ENCODE data around the gene ACSM6. TPM values are rescaled to one million over a fixed set of nuclear protein-coding genes. Genes with fewer than 3 reads are reported as not detected.
A peak's percentile ranks its signal among the peaks of the same experiment; 100 is the strongest.

Gene ACSM6
- polyA plus RNA-seq, 1 of the 3 experiments (the other 2 are of a cell fraction) = not detected

DNA sequence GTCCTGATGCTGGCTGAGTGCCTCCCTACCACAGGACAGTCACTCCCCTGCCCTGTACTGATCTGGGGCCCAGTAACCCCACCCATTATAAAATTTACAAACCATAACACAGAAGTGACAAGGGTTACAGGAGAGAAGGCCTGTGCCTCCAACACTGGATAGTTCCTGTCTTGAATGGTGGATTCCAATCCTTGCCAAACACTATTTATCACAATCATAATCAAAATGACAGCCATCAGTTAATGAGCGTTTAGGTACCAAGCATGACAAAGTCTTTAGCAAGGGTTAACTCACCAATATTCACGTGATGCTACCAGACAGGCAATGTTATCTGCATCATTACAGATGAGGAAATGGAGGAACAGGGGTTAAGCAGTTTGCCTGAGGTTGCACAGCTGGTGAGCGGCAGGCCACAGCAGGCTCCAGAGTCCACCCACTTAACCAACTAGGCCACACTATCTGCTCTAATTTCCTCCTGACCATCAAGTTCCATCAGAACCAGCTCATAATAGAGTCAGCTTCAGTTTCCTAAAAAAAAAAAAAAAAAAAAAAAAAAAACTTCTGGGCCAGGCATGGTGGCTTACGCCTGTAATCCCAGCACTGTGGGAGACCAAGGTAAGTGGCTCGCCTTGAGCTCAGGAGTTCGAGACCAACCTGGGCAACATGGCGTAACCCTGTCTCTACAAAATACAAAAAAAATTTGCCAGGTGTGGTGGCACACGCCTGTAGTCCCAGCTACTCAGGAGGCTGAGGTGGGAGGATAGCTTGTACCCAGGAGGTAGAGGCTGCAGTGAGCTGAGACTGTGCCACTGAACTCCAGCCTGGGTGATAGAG is 82.5 kb downstream of the ACSM6 start:
- Histone ChIP-seq H3K4me2 (peak overlapping the region; percentile 33), H3K4me1 (ENCODE audit: control insufficient read depth in 1 of 2, insufficient read depth in 2 of 2, low read depth in 1 of 2, low read length in 1 of 2) (peaks cover 2 to 37% of the 10 kb centered on the region in 2 experiments; a peak in 2 of 4 replicates), H3K36me3 (replicated peaks in 1 of 2; ENCODE audit: control insufficient read depth in 1 of 2, insufficient read depth in 2 of 2, low read length in 1 of 2) (no peaks in the 10 kb centered on the region), H3K9ac (peak overlapping the region; percentile 42; the same call in 1 of the 2 replicates), H2AFZ (ENCODE audit: low read depth) (no peak overlapping the region), H3K79me2 (ENCODE audit: insufficient read depth) (peaks cover 90% of the 10 kb centered on the region), H4K20me1 (ENCODE audit: insufficient read depth) (no peaks in the 10 kb centered on the region), H3K27ac (ENCODE audit: low read depth in 2 of 2, low read length in 1 of 2) (peak overlapping the region in 1 of 2 experiments; percentile 92; a peak in 2 of 4 replicates), H3F3A (replicated peaks; ENCODE audit: insufficient read depth) (peaks cover 37% of the 10 kb centered on the region), H3K9me3 (no peaks in the 10 kb centered on the region), H3K9me2 (no peaks in the 10 kb centered on the region), H3K4me3 (ENCODE audit: low read depth in 2 of 2, low read length in 1 of 2) (no peak overlapping the region), H3K27me3 (ENCODE audit: insufficient read depth) (no peaks in the 10 kb centered on the region)
- CTCF ChIA-PET = interaction anchor here (0.7 to 2.3 kb wide), 2 partner anchors 13 to 98 kb away, joined by 4 to 7 read pairs; no protein-coding TSS in a partner anchor
- DNase-seq = no peak
- POLR2A ChIA-PET = no interaction called here
- 90% methylated on average over 8 of the region's 8 CpGs for WGBS (ENCODE audit: low lambda C conversion rate)
- no peak for TF ChIP-seq ELF1 (IDR thresholded peaks at IDR 0.05)

DNA sequence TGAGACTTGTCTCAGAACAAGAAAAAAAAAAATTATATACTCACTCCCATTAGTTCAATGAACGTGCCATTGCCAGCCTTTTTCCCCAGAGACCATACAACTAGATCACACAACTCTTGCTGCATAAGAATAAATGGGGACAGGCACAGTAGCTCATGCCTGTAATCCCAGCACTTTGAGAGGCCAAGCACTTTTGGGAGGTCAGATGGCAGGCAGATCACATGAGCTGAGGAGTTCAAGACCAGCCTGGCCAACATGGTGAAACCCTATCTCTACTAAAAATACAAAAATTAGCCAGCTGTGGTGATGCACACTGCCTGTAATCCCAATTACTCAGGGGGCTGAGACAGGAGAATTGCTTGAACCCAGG is 83.1 kb downstream of the ACSM6 start:
- Histone ChIP-seq H4K20me1 (ENCODE audit: insufficient read depth) (no peaks in the 10 kb centered on the region), H3K9ac (no peak overlapping the region), H3K36me3 (replicated peaks in 1 of 2; ENCODE audit: control insufficient read depth in 1 of 2, insufficient read depth in 2 of 2, low read length in 1 of 2) (no peaks in the 10 kb centered on the region), H3K27me3 (ENCODE audit: insufficient read depth) (no peaks in the 10 kb centered on the region), H3K79me2 (ENCODE audit: insufficient read depth) (peaks cover 88% of the 10 kb centered on the region), H3K9me2 (no peaks in the 10 kb centered on the region), H3F3A (replicated peaks; ENCODE audit: insufficient read depth) (peaks cover 37% of the 10 kb centered on the region), H3K4me3 (ENCODE audit: low read depth in 2 of 2, low read length in 1 of 2) (no peak overlapping the region), H2AFZ (ENCODE audit: low read depth) (no peak overlapping the region), H3K27ac (ENCODE audit: low read depth in 2 of 2, low read length in 1 of 2) (peak overlapping the region in 1 of 2 experiments; percentile 92; a peak in 1 of 4 replicates), H3K4me1 (ENCODE audit: control insufficient read depth in 1 of 2, insufficient read depth in 2 of 2, low read depth in 1 of 2, low read length in 1 of 2) (peaks cover 2 to 37% of the 10 kb centered on the region in 2 experiments; a peak in 2 of 4 replicates), H3K4me2 (no peak overlapping the region), H3K9me3 (no peaks in the 10 kb centered on the region)
- CTCF ChIA-PET = interaction anchor here (0.7 to 2.9 kb wide), 3 partner anchors 13 to 97 kb away, joined by 4 to 12 read pairs (median 7); no protein-coding TSS in a partner anchor
- TF ChIP-seq, protein P1, sequence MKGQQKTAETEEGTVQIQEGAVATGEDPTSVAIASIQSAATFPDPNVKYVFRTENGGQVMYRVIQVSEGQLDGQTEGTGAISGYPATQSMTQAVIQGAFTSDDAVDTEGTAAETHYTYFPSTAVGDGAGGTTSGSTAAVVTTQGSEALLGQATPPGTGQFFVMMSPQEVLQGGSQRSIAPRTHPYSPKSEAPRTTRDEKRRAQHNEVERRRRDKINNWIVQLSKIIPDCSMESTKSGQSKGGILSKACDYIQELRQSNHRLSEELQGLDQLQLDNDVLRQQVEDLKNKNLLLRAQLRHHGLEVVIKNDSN (IDR thresholded peaks at IDR 0.05; ENCODE audit: borderline replicate concordance, low read depth) = no peak
- TF ChIP-seq TCF12 (IDR thresholded peaks at IDR 0.05) (no peak), RXRA (IDR thresholded peaks at IDR 0.05; ENCODE audit: borderline replicate concordance, low read depth) (no peak)
- TF ChIP-seq, protein P2, sequence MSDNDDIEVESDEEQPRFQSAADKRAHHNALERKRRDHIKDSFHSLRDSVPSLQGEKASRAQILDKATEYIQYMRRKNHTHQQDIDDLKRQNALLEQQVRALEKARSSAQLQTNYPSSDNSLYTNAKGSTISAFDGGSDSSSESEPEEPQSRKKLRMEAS (IDR thresholded peaks at IDR 0.05; ENCODE audit: low read depth) = no peak
- POLR2A ChIA-PET = no interaction called here
- DNase-seq = no peak
- 100% methylated on average over 1 of the region's 1 CpG for WGBS (ENCODE audit: low lambda C conversion rate)

DNA sequence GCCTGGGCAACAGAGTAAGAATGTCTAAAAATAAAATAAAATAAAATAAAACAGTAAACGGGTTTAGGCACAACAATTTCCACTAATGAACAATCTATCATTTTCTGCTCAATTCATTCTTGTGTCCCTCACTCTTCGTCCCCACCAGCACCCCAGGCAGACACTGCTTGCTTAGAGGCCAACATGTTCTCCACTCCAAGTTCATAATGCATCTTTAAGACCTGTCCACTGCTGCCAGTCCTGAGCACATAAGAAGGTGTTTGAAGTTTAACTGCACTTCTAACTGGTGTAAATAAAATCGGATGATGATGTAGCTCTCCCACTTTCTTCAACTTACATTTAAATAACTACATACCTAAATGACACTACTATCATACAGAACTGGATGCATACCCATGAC is 83.6 kb downstream of the ACSM6 start:
- Histone ChIP-seq H3K4me2 (no peak overlapping the region), H3K79me2 (ENCODE audit: insufficient read depth) (peaks cover 89% of the 10 kb centered on the region), H3F3A (replicated peaks; ENCODE audit: insufficient read depth) (peaks cover 37% of the 10 kb centered on the region), H4K20me1 (ENCODE audit: insufficient read depth) (no peaks in the 10 kb centered on the region), H3K4me3 (ENCODE audit: low read depth in 2 of 2, low read length in 1 of 2) (no peak overlapping the region), H3K9me2 (no peaks in the 10 kb centered on the region), H3K9ac (no peak overlapping the region), H3K36me3 (replicated peaks in 1 of 2; ENCODE audit: control insufficient read depth in 1 of 2, insufficient read depth in 2 of 2, low read length in 1 of 2) (no peaks in the 10 kb centered on the region), H3K4me1 (ENCODE audit: control insufficient read depth in 1 of 2, insufficient read depth in 2 of 2, low read depth in 1 of 2, low read length in 1 of 2) (peaks cover 2 to 37% of the 10 kb centered on the region in 2 experiments; a peak in 2 of 4 replicates), H2AFZ (ENCODE audit: low read depth) (no peak overlapping the region), H3K27me3 (ENCODE audit: insufficient read depth) (no peaks in the 10 kb centered on the region), H3K27ac (ENCODE audit: low read depth in 2 of 2, low read length in 1 of 2) (no peak overlapping the region), H3K9me3 (no peaks in the 10 kb centered on the region)
- no peak for TF ChIP-seq EZH2phosphoT487 (IDR thresholded peaks at IDR 0.05; ENCODE audit: borderline replicate concordance, low read depth)
- TF ChIP-seq, protein P3, sequence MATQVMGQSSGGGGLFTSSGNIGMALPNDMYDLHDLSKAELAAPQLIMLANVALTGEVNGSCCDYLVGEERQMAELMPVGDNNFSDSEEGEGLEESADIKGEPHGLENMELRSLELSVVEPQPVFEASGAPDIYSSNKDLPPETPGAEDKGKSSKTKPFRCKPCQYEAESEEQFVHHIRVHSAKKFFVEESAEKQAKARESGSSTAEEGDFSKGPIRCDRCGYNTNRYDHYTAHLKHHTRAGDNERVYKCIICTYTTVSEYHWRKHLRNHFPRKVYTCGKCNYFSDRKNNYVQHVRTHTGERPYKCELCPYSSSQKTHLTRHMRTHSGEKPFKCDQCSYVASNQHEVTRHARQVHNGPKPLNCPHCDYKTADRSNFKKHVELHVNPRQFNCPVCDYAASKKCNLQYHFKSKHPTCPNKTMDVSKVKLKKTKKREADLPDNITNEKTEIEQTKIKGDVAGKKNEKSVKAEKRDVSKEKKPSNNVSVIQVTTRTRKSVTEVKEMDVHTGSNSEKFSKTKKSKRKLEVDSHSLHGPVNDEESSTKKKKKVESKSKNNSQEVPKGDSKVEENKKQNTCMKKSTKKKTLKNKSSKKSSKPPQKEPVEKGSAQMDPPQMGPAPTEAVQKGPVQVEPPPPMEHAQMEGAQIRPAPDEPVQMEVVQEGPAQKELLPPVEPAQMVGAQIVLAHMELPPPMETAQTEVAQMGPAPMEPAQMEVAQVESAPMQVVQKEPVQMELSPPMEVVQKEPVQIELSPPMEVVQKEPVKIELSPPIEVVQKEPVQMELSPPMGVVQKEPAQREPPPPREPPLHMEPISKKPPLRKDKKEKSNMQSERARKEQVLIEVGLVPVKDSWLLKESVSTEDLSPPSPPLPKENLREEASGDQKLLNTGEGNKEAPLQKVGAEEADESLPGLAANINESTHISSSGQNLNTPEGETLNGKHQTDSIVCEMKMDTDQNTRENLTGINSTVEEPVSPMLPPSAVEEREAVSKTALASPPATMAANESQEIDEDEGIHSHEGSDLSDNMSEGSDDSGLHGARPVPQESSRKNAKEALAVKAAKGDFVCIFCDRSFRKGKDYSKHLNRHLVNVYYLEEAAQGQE (IDR thresholded peaks at IDR 0.05; ENCODE audit: low read depth, low read length) = 0 out of 2 replicates have a peak, but pooled peaks have one; percentile 53
- POLR2A ChIA-PET = no interaction called here
- CTCF ChIA-PET = interaction anchor here (0.7 to 2.9 kb wide), 3 partner anchors 12 to 97 kb away, joined by 4 to 12 read pairs (median 7); no protein-coding TSS in a partner anchor
- DNase-seq = no peak
- 87% methylated on average over 3 of the region's 3 CpGs for WGBS (ENCODE audit: low lambda C conversion rate)
